Mesothelial cell of epicardium (in vitro differentiated cells): Measurements from ENCODE around the gene SCAPER. TPM values are rescaled to one million over a fixed set of nuclear protein-coding genes. Genes with fewer than 3 reads are reported as not detected.
A peak's percentile ranks its signal among the peaks of the same experiment; 100 is the strongest.

Experiments
- DNase-seq, 2 experiments: peaks; one replicate each; pipeline ENCODE4 v3.0.0; 2021; ENCODE audit warnings: low spot score in 2 of 2; ENCODE audit not compliant: unreplicated experiment in 2 of 2
- H3K27ac Mint-ChIP-seq: 2 replicates; pipeline ENCODE4 v1.8.0; 2021; ENCODE audit warnings: mixed read lengths
- H3K27me3 Mint-ChIP-seq: 2 replicates; pipeline ENCODE4 v1.8.0; 2021; ENCODE audit warnings: low read depth, mixed read lengths
- H3K36me3 Mint-ChIP-seq: 2 replicates; pipeline ENCODE4 v1.8.0; 2021; ENCODE audit warnings: mixed read lengths
- H3K4me1 Mint-ChIP-seq: 2 replicates; pipeline ENCODE4 v1.8.0; 2021; ENCODE audit warnings: mixed read lengths
- H3K4me3 Mint-ChIP-seq: 2 replicates; pipeline ENCODE4 v1.8.0; 2021; ENCODE audit warnings: mild to moderate bottlenecking, moderate library complexity, mixed read lengths
- H3K9me3 Mint-ChIP-seq: 2 replicates; pipeline ENCODE4 v1.8.0; 2021; ENCODE audit warnings: mixed read lengths
- total RNA-seq: library from RNA; stranded (reverse); gene quantifications from 3 replicates; pipeline ENCODE4 v1.2.1, GENCODE V29; 2021
- TF ChIP-seq, protein P1 (sequence below): fragments of 200-600 bp; sonication (generic); IDR thresholded peaks from one replicate; pipeline ENCODE4 v1.5.0; 2021; ENCODE audit warnings: antibody characterized with exemption; ENCODE audit not compliant: unreplicated experiment

Gene SCAPER
- total RNA-seq, 1 donor from 2014 or later: 35.9 TPM

DNA sequence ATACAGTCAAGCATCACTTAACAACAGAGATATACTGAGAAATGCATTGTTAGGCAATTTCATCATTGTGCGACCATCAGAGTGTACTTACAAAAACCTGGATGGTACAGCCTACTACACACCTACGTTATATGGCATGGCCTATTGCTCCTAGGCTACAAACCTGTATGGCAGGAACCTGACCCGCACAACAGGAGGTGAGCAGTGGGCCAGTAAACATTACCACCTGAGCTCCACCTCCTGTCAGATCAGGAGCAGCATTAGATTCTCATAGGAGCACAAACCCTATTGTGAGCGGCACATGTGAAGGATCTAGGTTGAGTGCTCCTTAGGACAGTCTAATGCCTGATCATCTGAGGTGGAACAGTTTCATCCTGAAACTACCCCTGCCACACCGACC, 89.7 kb downstream of the SCAPER start:
- H3K4me3 Mint-ChIP-seq: no peak overlapping the region
- H3K27ac Mint-ChIP-seq: no peak overlapping the region
- H3K36me3 Mint-ChIP-seq: peaks cover 24% of the 10 kb centered on the region
- DNase-seq: no peak
- TF ChIP-seq, protein P1, sequence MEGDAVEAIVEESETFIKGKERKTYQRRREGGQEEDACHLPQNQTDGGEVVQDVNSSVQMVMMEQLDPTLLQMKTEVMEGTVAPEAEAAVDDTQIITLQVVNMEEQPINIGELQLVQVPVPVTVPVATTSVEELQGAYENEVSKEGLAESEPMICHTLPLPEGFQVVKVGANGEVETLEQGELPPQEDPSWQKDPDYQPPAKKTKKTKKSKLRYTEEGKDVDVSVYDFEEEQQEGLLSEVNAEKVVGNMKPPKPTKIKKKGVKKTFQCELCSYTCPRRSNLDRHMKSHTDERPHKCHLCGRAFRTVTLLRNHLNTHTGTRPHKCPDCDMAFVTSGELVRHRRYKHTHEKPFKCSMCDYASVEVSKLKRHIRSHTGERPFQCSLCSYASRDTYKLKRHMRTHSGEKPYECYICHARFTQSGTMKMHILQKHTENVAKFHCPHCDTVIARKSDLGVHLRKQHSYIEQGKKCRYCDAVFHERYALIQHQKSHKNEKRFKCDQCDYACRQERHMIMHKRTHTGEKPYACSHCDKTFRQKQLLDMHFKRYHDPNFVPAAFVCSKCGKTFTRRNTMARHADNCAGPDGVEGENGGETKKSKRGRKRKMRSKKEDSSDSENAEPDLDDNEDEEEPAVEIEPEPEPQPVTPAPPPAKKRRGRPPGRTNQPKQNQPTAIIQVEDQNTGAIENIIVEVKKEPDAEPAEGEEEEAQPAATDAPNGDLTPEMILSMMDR: no peak
- H3K27me3 Mint-ChIP-seq: no peaks in the 10 kb centered on the region
- peaks cover 43% of the 10 kb centered on the region for H3K9me3 Mint-ChIP-seq
- no peaks in the 10 kb centered on the region for H3K4me1 Mint-ChIP-seq

DNA sequence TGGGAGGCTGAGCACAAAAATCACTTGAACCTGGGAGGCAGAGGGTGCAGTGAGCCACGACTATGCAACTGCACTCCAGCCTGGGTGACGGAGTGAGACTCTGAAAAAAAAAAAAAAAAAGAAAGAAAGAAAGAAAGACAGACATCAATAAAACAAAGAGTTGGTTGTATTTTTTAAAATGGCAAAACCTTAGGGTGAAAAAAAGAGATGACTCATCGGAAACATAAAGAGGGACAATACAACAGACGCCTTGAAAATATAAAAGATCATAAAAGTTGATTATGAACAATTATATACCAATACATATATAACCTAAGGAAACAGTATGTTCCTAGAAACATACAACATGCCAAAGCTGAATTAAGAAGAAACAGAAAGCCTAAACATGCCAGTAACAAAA, 92.8 kb downstream of the SCAPER start:
- no peak overlapping the region for H3K4me3 Mint-ChIP-seq
- DNase-seq: no peak
- H3K4me1 Mint-ChIP-seq: no peaks in the 10 kb centered on the region
- peaks cover 10% of the 10 kb centered on the region for H3K36me3 Mint-ChIP-seq
- TF ChIP-seq, protein P1: no peak
- H3K9me3 Mint-ChIP-seq: peaks cover 41% of the 10 kb centered on the region
- no peaks in the 10 kb centered on the region for H3K27me3 Mint-ChIP-seq
- no peak overlapping the region for H3K27ac Mint-ChIP-seq

DNA sequence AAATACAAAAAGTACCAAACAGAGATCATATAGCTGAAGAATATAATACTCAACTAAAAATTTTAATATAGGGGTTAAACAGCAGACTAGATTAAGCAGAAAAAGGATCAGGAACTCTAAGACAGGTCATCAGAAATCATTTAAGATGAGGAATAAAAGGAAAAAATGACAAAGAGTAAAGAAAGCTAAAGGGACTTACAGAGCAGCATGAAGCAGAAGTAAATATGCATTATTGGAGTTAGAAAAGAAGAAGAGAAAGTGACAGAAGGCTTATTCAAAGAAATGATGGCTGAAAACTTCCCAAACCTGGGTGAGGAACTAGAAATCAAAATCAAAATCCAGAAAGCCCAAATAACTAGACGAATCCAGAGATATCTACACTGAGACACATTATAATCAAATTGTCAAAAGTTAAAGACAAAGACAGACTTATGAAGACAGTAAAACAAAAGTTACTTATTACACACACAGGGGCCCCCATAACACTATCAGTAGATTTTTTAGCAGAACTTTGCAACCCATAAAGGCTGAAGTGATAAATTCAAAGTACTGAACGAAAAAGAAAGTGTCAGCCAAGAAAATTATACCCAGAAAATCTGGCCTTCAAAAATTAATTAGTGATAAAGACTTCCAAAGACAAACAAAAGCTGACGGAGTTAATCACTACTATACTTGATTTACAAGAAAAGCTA, 95.6 kb downstream of the SCAPER start:
- no peak overlapping the region for H3K27ac Mint-ChIP-seq
- H3K27me3 Mint-ChIP-seq: no peaks in the 10 kb centered on the region
- H3K36me3 Mint-ChIP-seq: peaks cover 10% of the 10 kb centered on the region
- H3K4me1 Mint-ChIP-seq: no peaks in the 10 kb centered on the region
- no peak overlapping the region for H3K4me3 Mint-ChIP-seq
- TF ChIP-seq, protein P1: no peak
- DNase-seq: no peak
- peaks cover 33% of the 10 kb centered on the region for H3K9me3 Mint-ChIP-seq

GRCh38 chr15:76803049-76803571, 102.0 kb downstream of the SCAPER start:
- Mint-ChIP-seq H3K27ac (peak overlapping the region; percentile 15), H3K4me3 (no peak overlapping the region), H3K36me3 (peaks cover 12% of the 10 kb centered on the region), H3K9me3 (no peaks in the 10 kb centered on the region), H3K4me1 (peaks cover 10% of the 10 kb centered on the region), H3K27me3 (no peaks in the 10 kb centered on the region)
- TF ChIP-seq, protein P1: no peak
- no peak for DNase-seq

DNA sequence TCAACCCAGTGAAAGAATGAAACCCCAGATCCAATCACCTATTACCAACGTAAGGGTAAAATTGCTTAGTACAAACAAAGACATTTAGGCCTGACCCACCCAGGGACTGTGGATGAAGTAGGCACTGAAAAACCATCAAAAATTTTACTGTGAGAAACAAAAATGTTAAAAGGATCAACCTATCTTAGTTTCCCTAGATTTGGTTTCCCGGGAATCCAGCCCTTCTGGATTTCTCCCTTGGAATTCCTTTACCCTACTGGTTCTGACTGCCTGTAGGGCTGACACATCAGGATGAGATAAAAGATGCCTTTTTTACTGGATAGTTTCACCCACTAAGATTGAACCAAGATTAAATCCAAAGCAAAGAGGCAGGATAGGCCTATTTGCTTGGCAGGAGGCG, 102.7 kb downstream of the SCAPER start:
- Mint-ChIP-seq H3K27ac (peak overlapping the region; percentile 23), H3K9me3 (no peaks in the 10 kb centered on the region), H3K36me3 (peaks cover 12% of the 10 kb centered on the region), H3K27me3 (no peaks in the 10 kb centered on the region), H3K4me1 (peaks cover 10% of the 10 kb centered on the region), H3K4me3 (no peak overlapping the region)
- TF ChIP-seq, protein P1: no peak
- no peak for DNase-seq
